Gastroesophageal sphincter (tissue), 3 donors: Measurements from ENCODE around the gene DHCR7.

Source experiments
- POLR2A ChIP-seq, 2 donors: fragments of 450-650 bp; IDR thresholded peaks; one replicate each; pipeline ENCODE4 v1.6.1; 2017; ENCODE audit warnings: antibody characterized with exemption in 2 of 2, mild to moderate bottlenecking in 2 of 2, moderate library complexity in 1 of 2
- TF ChIP-seq, protein P1 (sequence below), 4 experiments: fragments of 200-600 bp in 2 of 4; fragments of 450-650 bp in 2 of 4; sonication (generic) in 1 of 4; IDR thresholded peaks; one replicate each; pipeline ENCODE4 v1.5.1; 2017 to 2019; ENCODE audit warnings: antibody characterized with exemption in 4 of 4, mild to moderate bottlenecking in 2 of 4, moderate library complexity in 2 of 4

DNA sequence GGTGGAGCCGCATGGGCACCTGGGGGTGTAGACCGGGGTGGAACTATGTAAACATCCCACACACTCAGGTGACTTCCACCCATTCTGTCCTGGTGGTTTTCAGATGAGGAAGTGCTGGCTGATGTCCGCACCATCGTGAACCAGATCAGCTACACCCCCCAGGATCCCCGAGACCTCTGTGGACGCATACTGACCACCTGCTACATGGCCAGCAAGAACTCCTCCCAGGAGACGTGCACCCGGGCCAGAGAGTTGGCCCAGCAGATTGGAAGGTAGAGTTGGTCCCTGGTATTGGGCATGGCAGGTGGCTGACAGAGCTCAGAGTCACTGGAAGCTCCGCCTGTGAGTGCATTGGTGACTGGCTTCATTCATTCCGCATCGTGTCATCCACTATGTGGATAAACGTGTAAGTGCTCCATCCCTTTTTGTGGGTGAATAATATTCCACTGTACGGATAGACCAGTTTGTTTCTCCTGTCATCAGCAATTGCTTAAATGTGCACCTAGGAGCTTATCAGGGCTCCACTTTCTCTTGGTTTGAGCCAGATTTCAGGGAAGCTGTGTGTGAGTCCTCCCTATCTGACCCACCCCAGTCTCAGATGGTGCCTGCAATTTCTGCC is 34.7 kb upstream of the DHCR7 start:
- TF ChIP-seq, protein P1, sequence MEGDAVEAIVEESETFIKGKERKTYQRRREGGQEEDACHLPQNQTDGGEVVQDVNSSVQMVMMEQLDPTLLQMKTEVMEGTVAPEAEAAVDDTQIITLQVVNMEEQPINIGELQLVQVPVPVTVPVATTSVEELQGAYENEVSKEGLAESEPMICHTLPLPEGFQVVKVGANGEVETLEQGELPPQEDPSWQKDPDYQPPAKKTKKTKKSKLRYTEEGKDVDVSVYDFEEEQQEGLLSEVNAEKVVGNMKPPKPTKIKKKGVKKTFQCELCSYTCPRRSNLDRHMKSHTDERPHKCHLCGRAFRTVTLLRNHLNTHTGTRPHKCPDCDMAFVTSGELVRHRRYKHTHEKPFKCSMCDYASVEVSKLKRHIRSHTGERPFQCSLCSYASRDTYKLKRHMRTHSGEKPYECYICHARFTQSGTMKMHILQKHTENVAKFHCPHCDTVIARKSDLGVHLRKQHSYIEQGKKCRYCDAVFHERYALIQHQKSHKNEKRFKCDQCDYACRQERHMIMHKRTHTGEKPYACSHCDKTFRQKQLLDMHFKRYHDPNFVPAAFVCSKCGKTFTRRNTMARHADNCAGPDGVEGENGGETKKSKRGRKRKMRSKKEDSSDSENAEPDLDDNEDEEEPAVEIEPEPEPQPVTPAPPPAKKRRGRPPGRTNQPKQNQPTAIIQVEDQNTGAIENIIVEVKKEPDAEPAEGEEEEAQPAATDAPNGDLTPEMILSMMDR (IDR thresholded peaks at IDR 0.05): no peak
- no peak for TF ChIP-seq POLR2A (IDR thresholded peaks at IDR 0.05)
